Erythroblast (primary cell): ENCODE data around the gene MRPL27.

ENCODE experiments used
- GATA1 ChIP-seq: IDR thresholded peaks from 2 replicates; pipeline ENCODE4 v1.6.1; 2011; ENCODE audit warnings: low read depth, mild to moderate bottlenecking, control low read depth, low read length, moderate library complexity
- POLR2A ChIP-seq: IDR thresholded peaks from 2 replicates; pipeline ENCODE4 v1.6.1; 2011; ENCODE audit warnings: mild to moderate bottlenecking, low read length

DNA sequence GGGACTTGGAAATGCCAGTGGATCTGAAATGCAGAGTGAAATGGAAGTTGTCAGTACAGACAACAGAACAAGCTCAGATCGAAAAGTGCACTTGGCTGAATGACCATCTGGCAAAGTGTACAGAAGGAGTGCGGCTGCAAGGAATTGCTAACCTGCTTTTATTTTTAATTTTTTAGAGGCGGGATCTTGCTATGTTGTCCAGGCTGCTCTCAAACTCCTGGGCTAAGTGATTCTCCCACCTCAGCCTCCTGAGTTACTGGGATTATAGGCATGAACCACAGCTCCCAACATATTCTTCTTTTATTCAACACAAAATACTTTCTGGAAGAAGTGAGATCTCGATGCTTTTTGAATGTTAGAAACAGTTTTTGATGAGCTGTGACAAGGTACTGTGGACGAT lies 20.7 kb upstream of the MRPL27 start:
- TF ChIP-seq POLR2A, result no peak
- no peak for TF ChIP-seq GATA1
